Mucosa of stomach (tissue), 1 donor: Measurements from ENCODE around the gene CROCC2.
A peak's percentile ranks its signal among the peaks of the same experiment; 100 is the strongest.

ENCODE experiments used
- H3K27me3 ChIP-seq: one replicate; pipeline ENCODE4 v1.7.0; 2013; ENCODE audit warnings: mild to moderate bottlenecking, low read length; ENCODE audit not compliant: control insufficient read depth, insufficient read depth
- H3K36me3 ChIP-seq: one replicate; pipeline ENCODE4 v1.7.0; 2013; ENCODE audit warnings: low read length; ENCODE audit not compliant: control insufficient read depth, insufficient read depth
- H3K4me1 ChIP-seq: one replicate; pipeline ENCODE4 v1.7.0; 2013; ENCODE audit warnings: mild to moderate bottlenecking, low read length; ENCODE audit not compliant: control insufficient read depth, insufficient read depth
- H3K4me3 ChIP-seq: one replicate; pipeline ENCODE4 v1.7.0; 2013; ENCODE audit warnings: low read length
- H3K9ac ChIP-seq: one replicate; pipeline ENCODE4 v1.7.0; 2013; ENCODE audit warnings: mild to moderate bottlenecking, low read length, moderate library complexity
- H3K9me3 ChIP-seq: one replicate; pipeline ENCODE4 v1.7.0; 2013; ENCODE audit warnings: mild to moderate bottlenecking, low read length, moderate library complexity; ENCODE audit not compliant: control insufficient read depth
- donor health status: Pancreatic carcinoma.

CROCC2 gene

DNA sequence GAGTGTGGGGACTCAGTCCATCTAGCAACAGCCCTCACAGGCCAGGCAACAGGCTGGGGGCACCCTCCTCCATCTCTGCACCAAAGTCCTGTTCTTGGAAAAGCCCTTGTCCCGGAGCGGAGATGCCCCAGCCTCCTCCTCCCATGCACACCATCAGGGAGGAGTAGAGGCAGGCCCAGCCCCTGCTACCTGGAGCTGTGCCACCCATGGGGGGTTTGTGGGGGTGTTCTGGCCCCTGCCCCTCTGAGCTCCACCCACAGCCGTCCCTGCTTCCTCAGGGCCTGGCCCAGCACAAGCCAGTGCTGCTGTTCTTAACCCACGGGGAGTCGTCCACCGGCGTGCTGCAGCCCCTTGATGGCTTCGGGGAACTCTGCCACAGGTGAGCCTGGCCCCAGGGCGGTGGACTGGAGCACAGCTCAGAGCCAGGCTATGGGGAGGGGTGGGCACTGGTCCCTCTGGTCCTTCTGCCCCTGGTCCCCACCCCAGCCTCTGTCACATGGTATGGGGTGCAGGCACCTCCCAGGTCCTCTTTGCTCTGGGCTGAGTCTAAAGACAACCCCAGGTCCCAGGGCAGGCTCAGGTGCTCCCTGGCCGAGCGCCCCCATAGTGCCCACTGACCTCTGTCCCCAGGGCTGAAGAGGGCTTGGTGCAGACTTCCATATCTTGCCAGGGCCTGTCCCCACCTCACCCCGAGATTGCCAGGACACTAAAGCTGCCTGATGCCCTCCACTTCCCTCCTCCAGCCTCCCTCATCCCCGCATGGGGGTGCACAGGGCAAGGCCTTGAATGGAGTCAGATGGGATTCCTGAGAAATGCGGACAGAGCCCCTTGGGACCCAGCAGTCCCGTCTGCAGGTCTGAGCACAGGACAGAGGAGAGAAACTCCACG lies 34.8 kb upstream of the CROCC2 start:
- no peak overlapping the region for H3K9ac ChIP-seq
- no peak overlapping the region for H3K4me3 ChIP-seq
- no peaks in the 10 kb centered on the region for H3K9me3 ChIP-seq
- peaks cover 2% of the 10 kb centered on the region for H3K27me3 ChIP-seq
- peaks cover 4% of the 10 kb centered on the region for H3K4me1 ChIP-seq
- H3K36me3 ChIP-seq: no peaks in the 10 kb centered on the region

DNA sequence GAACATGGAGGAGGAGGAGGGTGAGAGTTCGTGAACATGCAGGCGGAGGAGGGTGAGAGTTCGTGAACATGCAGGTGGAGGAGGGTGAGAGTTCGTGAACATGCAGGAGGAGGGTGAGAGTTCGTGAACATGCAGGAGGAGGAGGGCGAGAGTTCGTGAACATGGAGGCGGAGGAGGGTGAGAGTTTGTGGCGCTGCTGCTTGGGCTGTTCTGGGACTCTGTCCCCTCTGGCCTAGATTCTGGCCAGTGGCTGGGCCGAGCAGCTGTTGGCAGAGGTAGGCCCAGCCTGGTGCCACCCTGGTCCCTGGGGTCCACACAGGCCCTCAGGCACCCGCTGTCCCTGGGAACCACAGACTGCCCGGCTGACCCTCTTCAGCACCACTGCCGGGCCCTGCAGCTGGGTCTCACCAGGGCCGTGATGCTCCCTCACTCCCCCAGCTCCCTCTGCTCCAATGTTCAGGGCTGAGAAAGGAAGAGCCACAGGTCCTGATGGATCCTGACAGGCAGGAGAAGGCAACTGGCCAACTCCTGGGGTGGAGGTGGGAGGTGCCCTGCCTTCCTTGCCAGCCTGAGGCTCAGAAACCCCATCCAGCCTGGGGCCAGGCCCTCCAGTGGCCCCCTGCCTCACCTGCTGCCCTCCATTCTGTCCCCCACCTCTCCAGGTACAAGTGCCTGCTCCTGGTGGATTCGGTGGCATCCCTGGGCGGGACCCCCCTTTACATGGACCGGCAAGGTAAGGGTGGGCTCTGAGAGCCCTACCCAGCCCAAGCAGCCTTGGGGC lies 33.6 kb upstream of the CROCC2 start:
- H3K27me3 ChIP-seq: peaks cover 2% of the 10 kb centered on the region
- no peak overlapping the region for H3K9ac ChIP-seq
- no peak overlapping the region for H3K4me3 ChIP-seq
- H3K36me3 ChIP-seq: no peaks in the 10 kb centered on the region
- H3K4me1 ChIP-seq: peaks cover 4% of the 10 kb centered on the region
- no peaks in the 10 kb centered on the region for H3K9me3 ChIP-seq

GRCh38 chr2:240873098-240873788 lies 32.9 kb upstream of the CROCC2 start:
- no peaks in the 10 kb centered on the region for H3K9me3 ChIP-seq
- H3K27me3 ChIP-seq: peaks cover 2% of the 10 kb centered on the region
- H3K9ac ChIP-seq: no peak overlapping the region
- H3K4me1 ChIP-seq: peaks cover 4% of the 10 kb centered on the region
- no peak overlapping the region for H3K4me3 ChIP-seq
- no peaks in the 10 kb centered on the region for H3K36me3 ChIP-seq

DNA sequence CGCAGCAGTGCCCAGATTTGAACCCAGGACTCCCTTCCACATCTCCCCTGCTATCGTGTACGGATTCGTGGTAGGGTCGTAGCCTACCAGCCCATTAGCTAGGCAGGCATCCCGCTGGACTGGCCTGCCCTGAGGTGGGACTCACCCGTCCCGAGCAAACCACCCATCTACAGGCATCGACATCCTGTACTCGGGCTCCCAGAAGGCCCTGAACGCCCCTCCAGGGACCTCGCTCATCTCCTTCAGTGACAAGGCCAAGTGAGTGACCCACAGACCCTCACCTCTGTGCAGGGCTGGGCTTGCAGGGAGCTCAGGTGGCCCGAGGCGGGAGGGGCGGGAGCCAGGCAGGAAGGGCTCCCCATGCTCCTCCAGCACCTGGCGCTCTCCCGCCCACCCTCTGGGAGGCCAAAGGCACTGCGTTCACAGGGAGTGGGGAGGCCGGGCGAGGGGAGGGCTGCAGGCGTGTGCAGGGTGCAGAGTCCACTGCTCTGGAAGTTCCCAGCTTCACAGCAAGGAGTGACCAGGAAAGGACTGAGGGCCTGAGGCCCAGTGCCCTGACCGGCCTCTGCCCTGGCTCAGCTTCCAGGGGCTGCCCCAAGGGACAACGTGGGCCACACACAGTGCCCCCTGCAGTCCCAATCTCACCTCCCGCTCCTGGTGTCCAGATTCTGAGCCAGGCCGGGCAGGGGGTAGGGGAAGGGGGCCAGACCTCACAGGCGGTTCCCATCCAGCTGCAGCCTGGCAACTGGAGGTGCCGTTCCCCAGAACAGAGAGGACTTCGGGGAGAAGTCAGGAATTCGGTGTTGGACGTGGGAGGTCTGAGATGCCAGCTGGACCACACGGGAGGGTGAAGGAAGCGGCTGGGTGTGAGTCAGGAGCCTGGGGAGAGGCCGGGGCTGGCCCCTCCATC lies 32.1 kb upstream of the CROCC2 start:
- Histone ChIP-seq H3K9ac (peak overlapping the region; percentile 22), H3K27me3 (peaks cover 2% of the 10 kb centered on the region)

GRCh38 chr2:240874715-240875227 lies 31.4 kb upstream of the CROCC2 start:
- peaks cover 4% of the 10 kb centered on the region for H3K4me1 ChIP-seq
- peaks cover 2% of the 10 kb centered on the region for H3K27me3 ChIP-seq
- H3K9ac ChIP-seq: peak overlapping the region; percentile 22
- no peaks in the 10 kb centered on the region for H3K9me3 ChIP-seq
- no peak overlapping the region for H3K4me3 ChIP-seq
- no peaks in the 10 kb centered on the region for H3K36me3 ChIP-seq

More for the DNA sequence above, 32.1 kb upstream of the CROCC2 start:
- H3K4me3 ChIP-seq: no peak overlapping the region
- peaks cover 4% of the 10 kb centered on the region for H3K4me1 ChIP-seq
- no peaks in the 10 kb centered on the region for H3K36me3 ChIP-seq
- H3K9me3 ChIP-seq: no peaks in the 10 kb centered on the region

GRCh38 chr2:240875228-240876034 lies 30.7 kb upstream of the CROCC2 start:
- Histone ChIP-seq H3K4me3 (no peak overlapping the region), H3K27me3 (no peaks in the 10 kb centered on the region), H3K36me3 (no peaks in the 10 kb centered on the region), H3K9me3 (no peaks in the 10 kb centered on the region), H3K9ac (no peak overlapping the region), H3K4me1 (peaks cover 4% of the 10 kb centered on the region)

DNA sequence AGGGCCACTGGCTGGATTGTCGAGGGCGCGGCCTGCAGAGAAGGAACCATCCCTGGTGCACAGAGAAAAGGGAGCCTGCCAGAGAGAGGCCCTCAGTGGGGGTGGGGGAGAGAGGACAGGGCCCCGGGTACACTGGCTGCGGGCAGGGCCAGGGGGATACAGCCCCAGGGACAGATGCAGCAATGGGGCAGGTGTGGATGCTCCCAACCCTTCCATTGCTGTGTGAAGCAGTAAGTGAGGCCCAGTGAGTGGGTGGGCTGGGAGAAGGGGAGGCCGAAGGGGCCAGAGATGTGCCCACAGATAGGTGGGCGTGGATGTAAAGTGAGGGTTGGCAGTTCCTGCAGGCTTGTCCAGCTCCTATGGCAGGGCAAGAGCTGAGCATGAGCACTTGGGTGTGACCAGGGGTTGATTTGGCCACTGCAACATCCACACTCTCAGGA lies 30.1 kb upstream of the CROCC2 start:
- Histone ChIP-seq H3K9ac (no peak overlapping the region), H3K4me3 (no peak overlapping the region), H3K36me3 (no peaks in the 10 kb centered on the region), H3K27me3 (no peaks in the 10 kb centered on the region), H3K4me1 (peaks cover 4% of the 10 kb centered on the region), H3K9me3 (no peaks in the 10 kb centered on the region)

GRCh38 chr2:240876475-240877251 lies 29.5 kb upstream of the CROCC2 start:
- Histone ChIP-seq H3K36me3 (no peaks in the 10 kb centered on the region), H3K27me3 (no peaks in the 10 kb centered on the region), H3K4me3 (no peak overlapping the region), H3K4me1 (peaks cover 4% of the 10 kb centered on the region), H3K9ac (no peak overlapping the region), H3K9me3 (no peaks in the 10 kb centered on the region)

DNA sequence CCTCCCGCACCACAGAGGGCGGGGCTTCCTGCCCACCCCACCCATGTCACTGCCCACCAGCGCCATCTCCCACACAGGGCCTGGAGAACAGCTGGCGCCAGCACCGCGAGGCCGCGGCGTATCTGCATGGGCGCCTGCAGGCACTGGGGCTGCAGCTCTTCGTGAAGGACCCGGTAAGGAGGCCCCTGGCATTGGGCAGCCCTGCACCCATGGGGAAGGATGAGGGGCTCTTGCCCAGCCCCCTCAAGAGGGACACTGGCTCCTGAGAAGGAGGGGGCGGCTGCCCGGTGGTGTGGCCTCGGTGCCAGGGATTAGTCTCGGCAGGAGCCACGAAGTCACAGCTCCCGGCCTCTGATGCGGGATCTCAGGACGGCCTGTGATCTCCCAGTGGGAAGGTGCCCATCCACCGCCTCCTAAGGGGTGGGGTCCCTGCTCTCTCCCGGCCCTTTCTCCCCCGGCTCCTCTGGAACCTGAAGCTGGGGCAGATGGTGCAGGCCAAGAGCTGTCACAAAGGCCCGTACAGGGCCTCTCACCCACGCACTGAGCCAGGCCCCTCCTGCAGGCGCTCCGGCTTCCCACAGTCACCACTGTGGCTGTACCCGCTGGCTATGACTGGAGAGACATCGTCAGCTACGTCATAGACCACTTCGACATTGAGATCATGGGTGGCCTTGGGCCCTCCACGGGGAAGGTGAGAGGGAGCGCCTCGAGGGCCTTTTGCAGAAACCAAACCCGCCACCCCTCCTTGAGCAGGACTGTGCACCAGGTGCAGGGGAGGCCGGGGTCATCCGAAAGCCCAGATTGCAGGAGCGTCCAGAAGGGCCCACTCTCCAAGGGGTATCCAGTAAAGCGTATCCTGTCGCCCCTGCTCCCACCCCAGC lies 28.4 kb upstream of the CROCC2 start:
- H3K4me1 ChIP-seq: peaks cover 4% of the 10 kb centered on the region
- H3K4me3 ChIP-seq: no peak overlapping the region
- no peak overlapping the region for H3K9ac ChIP-seq
- no peaks in the 10 kb centered on the region for H3K9me3 ChIP-seq
- no peaks in the 10 kb centered on the region for H3K27me3 ChIP-seq
- H3K36me3 ChIP-seq: no peaks in the 10 kb centered on the region
